Stimulated activated CD4-positive, alpha-beta T cell treated with anti-CD3 and anti-CD28 coated beads, Interleukin-1b, Interleukin-23, amount 100 ng/mL, for 4 hours (primary cell): ENCODE results near the gene PTPRU.

Experiments
- DNase-seq, 2 donors: peaks; one replicate each; pipeline ENCODE4 v3.0.0-alpha.2; 2020; ENCODE audit warnings: low read depth in 2 of 2

PTPRU gene

GRCh38 chr1:29267321-29268070 is 31.2 kb downstream of the PTPRU start:
- DNase-seq, result no peak

GRCh38 chr1:29269382-29269781 is 33.1 kb downstream of the PTPRU start:
- DNase-seq, result no peak

- no peak for DNase-seq
Observed at GRCh38 chr1:29270929-29271521, 34.7 kb downstream of the PTPRU start.

GRCh38 chr1:29271724-29272123 is 35.4 kb downstream of the PTPRU start:
- DNase-seq, result no peak

- DNase-seq, result no peak
Observed at GRCh38 chr1:29272147-29272907, 36.0 kb downstream of the PTPRU start.

GRCh38 chr1:29275435-29275834 is 39.1 kb downstream of the PTPRU start:
- no peak for DNase-seq

GRCh38 chr1:29278124-29278523 is 41.8 kb downstream of the PTPRU start:
- DNase-seq, result no peak

GRCh38 chr1:29279406-29279805 is 43.1 kb downstream of the PTPRU start:
- DNase-seq, result no peak

- no peak for DNase-seq
Observed at GRCh38 chr1:29279951-29280391, 43.6 kb downstream of the PTPRU start.

GRCh38 chr1:29280409-29281131 is 44.2 kb downstream of the PTPRU start:
- DNase-seq, result no peak

GRCh38 chr1:29281571-29281970 is 45.2 kb downstream of the PTPRU start:
- no peak for DNase-seq

GRCh38 chr1:29282135-29282923 is 46.0 kb downstream of the PTPRU start:
- no peak for DNase-seq

- no peak for DNase-seq
Observed at GRCh38 chr1:29282924-29283803, 46.8 kb downstream of the PTPRU start.

GRCh38 chr1:29283804-29284195 is 47.5 kb downstream of the PTPRU start:
- DNase-seq, result no peak

- DNase-seq, result no peak
Observed at GRCh38 chr1:29284286-29284960, 48.1 kb downstream of the PTPRU start.

GRCh38 chr1:29284961-29285560 is 48.7 kb downstream of the PTPRU start:
- no peak for DNase-seq

- DNase-seq, result no peak
Observed at GRCh38 chr1:29285771-29286170, 49.4 kb downstream of the PTPRU start.

GRCh38 chr1:29286194-29286767 is 50.0 kb downstream of the PTPRU start:
- no peak for DNase-seq

GRCh38 chr1:29289493-29289892 is 53.2 kb downstream of the PTPRU start:
- no peak for DNase-seq
